Esophagus muscularis mucosa (tissue), 4 donors: Measurements from ENCODE around the gene TPM4.

Experiments used
- EP300 ChIP-seq: sonication (generic); formaldehyde crosslinking; IDR thresholded peaks from one replicate; pipeline ENCODE4 v1.6.1; 2017; ENCODE audit warnings: antibody characterized with exemption
- POLR2AphosphoS5 ChIP-seq, 2 donors: sonication (generic); formaldehyde crosslinking; IDR thresholded peaks; one replicate each; pipeline ENCODE4 v1.6.1; 2017; ENCODE audit warnings: antibody characterized with exemption in 2 of 2
- TF ChIP-seq, protein P1 (sequence below), 3 experiments: fragments of 200-600 bp in 2 of 3; fragments of 450-650 bp in 1 of 3; sonication (generic) in 2 of 3; IDR thresholded peaks; one replicate each; pipeline ENCODE4 v1.5.1; 2017 to 2019; ENCODE audit warnings: antibody characterized with exemption in 3 of 3, mild to moderate bottlenecking in 2 of 3, moderate library complexity in 1 of 3

- TF ChIP-seq POLR2AphosphoS5 (IDR thresholded peaks at IDR 0.05) (no peak), EP300 (no peak)
- TF ChIP-seq, protein P1, sequence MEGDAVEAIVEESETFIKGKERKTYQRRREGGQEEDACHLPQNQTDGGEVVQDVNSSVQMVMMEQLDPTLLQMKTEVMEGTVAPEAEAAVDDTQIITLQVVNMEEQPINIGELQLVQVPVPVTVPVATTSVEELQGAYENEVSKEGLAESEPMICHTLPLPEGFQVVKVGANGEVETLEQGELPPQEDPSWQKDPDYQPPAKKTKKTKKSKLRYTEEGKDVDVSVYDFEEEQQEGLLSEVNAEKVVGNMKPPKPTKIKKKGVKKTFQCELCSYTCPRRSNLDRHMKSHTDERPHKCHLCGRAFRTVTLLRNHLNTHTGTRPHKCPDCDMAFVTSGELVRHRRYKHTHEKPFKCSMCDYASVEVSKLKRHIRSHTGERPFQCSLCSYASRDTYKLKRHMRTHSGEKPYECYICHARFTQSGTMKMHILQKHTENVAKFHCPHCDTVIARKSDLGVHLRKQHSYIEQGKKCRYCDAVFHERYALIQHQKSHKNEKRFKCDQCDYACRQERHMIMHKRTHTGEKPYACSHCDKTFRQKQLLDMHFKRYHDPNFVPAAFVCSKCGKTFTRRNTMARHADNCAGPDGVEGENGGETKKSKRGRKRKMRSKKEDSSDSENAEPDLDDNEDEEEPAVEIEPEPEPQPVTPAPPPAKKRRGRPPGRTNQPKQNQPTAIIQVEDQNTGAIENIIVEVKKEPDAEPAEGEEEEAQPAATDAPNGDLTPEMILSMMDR (IDR thresholded peaks at IDR 0.05): no peak
These were observed 36.5 kb downstream of the TPM4 start for GRCh38 chr19:16112778-16113177.
